HepG2 (cell line): ENCODE results near the gene ZXDC. TPM values are rescaled to one million over a fixed set of nuclear protein-coding genes. Genes with fewer than 3 reads are reported as not detected.
A peak's percentile ranks its signal among the peaks of the same experiment; 100 is the strongest.

ENCODE experiments used
- BCL6 ChIP-seq: IDR thresholded peaks from 2 replicates; pipeline ENCODE4 v1.6.1; 2016; ENCODE audit warnings: missing genetic modification reagents, missing compliant biosample characterization
- BHLHE40 ChIP-seq: IDR thresholded peaks from 2 replicates; pipeline ENCODE4 v1.6.1; 2011; ENCODE audit warnings: low read length, improper control_type of control experiment
- CBX5 ChIP-seq: sonication (generic); formaldehyde crosslinking; IDR thresholded peaks from 2 replicates; pipeline ENCODE4 v1.4.0; 2020; ENCODE audit warnings: missing genetic modification reagents, borderline replicate concordance
- IKZF1 ChIP-seq: fragments of 450-650 bp; IDR thresholded peaks from 2 replicates; pipeline ENCODE4 v1.7.1; 2016
- KMT2A ChIP-seq: sonication (generic); formaldehyde crosslinking; IDR thresholded peaks from 2 replicates; pipeline ENCODE4 v1.4.0; 2020; ENCODE audit warnings: missing genetic modification reagents
- MBNL3 ChIP-seq: fragments of 250-450 bp; sonication (Bioruptor Pico); conservative IDR thresholded peaks from 2 replicates; pipeline ENCODE4 v1.8.0; 2022; ENCODE audit warnings: mild to moderate bottlenecking, inconsistent platforms
- MTA1 ChIP-seq: sonication (generic); formaldehyde crosslinking; IDR thresholded peaks from 2 replicates; pipeline ENCODE4 v1.4.0; 2020; ENCODE audit warnings: missing genetic modification reagents, mild to moderate bottlenecking, borderline replicate concordance
- RXRA ChIP-seq: sonication (generic); formaldehyde crosslinking; IDR thresholded peaks from 2 replicates; pipeline ENCODE4 v1.5.1; 2020; ENCODE audit warnings: missing genetic modification reagents
- SMAD9 ChIP-seq: sonication (generic); formaldehyde crosslinking; IDR thresholded peaks from 2 replicates; pipeline ENCODE4 v1.5.1; 2020; ENCODE audit warnings: mild to moderate bottlenecking, missing genetic modification reagents
- SOX5 ChIP-seq: IDR thresholded peaks from 2 replicates; pipeline ENCODE4 v1.6.1; 2016; ENCODE audit warnings: borderline replicate concordance
- STAT5B ChIP-seq: sonication (generic); formaldehyde crosslinking; IDR thresholded peaks from 2 replicates; pipeline ENCODE4 v1.4.0; 2020; ENCODE audit warnings: missing genetic modification reagents
- ZBTB4 ChIP-seq: sonication (generic); formaldehyde crosslinking; IDR thresholded peaks from 2 replicates; pipeline ENCODE4 v1.4.0; 2020; ENCODE audit warnings: missing genetic modification reagents, mild to moderate bottlenecking, borderline replicate concordance
- ZEB1 ChIP-seq: IDR thresholded peaks from 2 replicates; pipeline ENCODE4 v1.6.1; 2012; ENCODE audit warnings: mild to moderate bottlenecking, low read depth, inconsistent platforms; ENCODE audit not compliant: insufficient replicate concordance
- ZFP36L1 ChIP-seq: sonication (generic); formaldehyde crosslinking; IDR thresholded peaks from 2 replicates; pipeline ENCODE4 v1.8.0; 2022; ENCODE audit warnings: mild to moderate bottlenecking, missing genetic modification reagents, moderate library complexity
- ZNF17 ChIP-seq: sonication (generic); formaldehyde crosslinking; IDR thresholded peaks from 2 replicates; pipeline ENCODE4 v1.5.0; 2020; ENCODE audit warnings: mild to moderate bottlenecking, missing genetic modification reagents
- ZNF446 ChIP-seq: sonication (generic); formaldehyde crosslinking; IDR thresholded peaks from 2 replicates; pipeline ENCODE4 v1.5.0; 2020; ENCODE audit warnings: mild to moderate bottlenecking, missing genetic modification reagents
- ZNF782 ChIP-seq: sonication (generic); formaldehyde crosslinking; IDR thresholded peaks from 2 replicates; pipeline ENCODE4 v1.4.0; 2020; ENCODE audit warnings: missing genetic modification reagents, mild to moderate bottlenecking, borderline replicate concordance
- ZSCAN5A ChIP-seq: sonication (generic); formaldehyde crosslinking; IDR thresholded peaks from 2 replicates; pipeline ENCODE4 v1.8.0; 2022; ENCODE audit warnings: mild to moderate bottlenecking, missing genetic modification reagents, borderline replicate concordance
- polyA plus RNA-seq, 8 experiments: library from polyadenylated mRNA; depleted of rRNA in 3 of 8; stranded (reverse) in 7 of 8; unstranded in 1 of 8; fragments of >200 nt; fragmentation: Illumina TruSeq in 4 of 8; extraction: Trizol in 4 of 8; gene quantifications; 2 replicates each; pipeline versions ENCODE4 v1.2.1 to v1.2.3, GENCODE V29; 2011 to 2016; ENCODE audit warnings: low read depth in 4 of 8, missing spikeins in 1 of 8, mixed read lengths in 1 of 8; ENCODE audit not compliant: insufficient read depth in 1 of 8
- total RNA-seq, 5 experiments: library from RNA; depleted of rRNA; stranded (reverse); fragments of >200 nt; fragmentation: Illumina TruSeq; extraction: Trizol; gene quantifications; 2 replicates each; pipeline ENCODE4 v1.2.3, GENCODE V29; 2016; ENCODE audit warnings: low read depth in 1 of 5
- TF ChIP-seq, protein P1 (sequence below): sonication (generic); formaldehyde crosslinking; IDR thresholded peaks from 2 replicates; pipeline ENCODE4 v1.5.1; 2020; ENCODE audit warnings: mild to moderate bottlenecking, missing genetic modification reagents, moderate library complexity
- TF ChIP-seq, protein P2 (sequence below): IDR thresholded peaks from 2 replicates; pipeline ENCODE4 v1.6.1; 2016; ENCODE audit warnings: low read depth, control low read depth

Gene ZXDC
- total and polyA plus RNA-seq, 2 of the 13 experiments (the other 11 are each of a cell fraction or from before 2014, with no cell fraction given): 17.6 to 21.2 TPM

- TF ChIP-seq, protein P1, sequence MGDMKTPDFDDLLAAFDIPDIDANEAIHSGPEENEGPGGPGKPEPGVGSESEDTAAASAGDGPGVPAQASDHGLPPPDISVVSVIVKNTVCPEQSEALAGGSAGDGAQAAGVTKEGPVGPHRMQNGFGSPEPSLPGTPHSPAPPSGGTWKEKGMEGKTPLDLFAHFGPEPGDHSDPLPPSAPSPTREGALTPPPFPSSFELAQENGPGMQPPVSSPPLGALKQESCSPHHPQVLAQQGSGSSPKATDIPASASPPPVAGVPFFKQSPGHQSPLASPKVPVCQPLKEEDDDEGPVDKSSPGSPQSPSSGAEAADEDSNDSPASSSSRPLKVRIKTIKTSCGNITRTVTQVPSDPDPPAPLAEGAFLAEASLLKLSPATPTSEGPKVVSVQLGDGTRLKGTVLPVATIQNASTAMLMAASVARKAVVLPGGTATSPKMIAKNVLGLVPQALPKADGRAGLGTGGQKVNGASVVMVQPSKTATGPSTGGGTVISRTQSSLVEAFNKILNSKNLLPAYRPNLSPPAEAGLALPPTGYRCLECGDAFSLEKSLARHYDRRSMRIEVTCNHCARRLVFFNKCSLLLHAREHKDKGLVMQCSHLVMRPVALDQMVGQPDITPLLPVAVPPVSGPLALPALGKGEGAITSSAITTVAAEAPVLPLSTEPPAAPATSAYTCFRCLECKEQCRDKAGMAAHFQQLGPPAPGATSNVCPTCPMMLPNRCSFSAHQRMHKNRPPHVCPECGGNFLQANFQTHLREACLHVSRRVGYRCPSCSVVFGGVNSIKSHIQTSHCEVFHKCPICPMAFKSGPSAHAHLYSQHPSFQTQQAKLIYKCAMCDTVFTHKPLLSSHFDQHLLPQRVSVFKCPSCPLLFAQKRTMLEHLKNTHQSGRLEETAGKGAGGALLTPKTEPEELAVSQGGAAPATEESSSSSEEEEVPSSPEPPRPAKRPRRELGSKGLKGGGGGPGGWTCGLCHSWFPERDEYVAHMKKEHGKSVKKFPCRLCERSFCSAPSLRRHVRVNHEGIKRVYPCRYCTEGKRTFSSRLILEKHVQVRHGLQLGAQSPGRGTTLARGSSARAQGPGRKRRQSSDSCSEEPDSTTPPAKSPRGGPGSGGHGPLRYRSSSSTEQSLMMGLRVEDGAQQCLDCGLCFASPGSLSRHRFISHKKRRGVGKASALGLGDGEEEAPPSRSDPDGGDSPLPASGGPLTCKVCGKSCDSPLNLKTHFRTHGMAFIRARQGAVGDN (CRISPR knock-in tag): peak; percentile 79
- TF ChIP-seq ZFP36L1 (CRISPR knock-in tag): no peak
- no peak for TF ChIP-seq STAT5B (CRISPR knock-in tag)
- TF ChIP-seq MBNL3: no peak
- TF ChIP-seq ZNF446 (CRISPR knock-in tag): 0 out of 2 replicates have a peak, but pooled peaks have one; percentile 69
- no peak for TF ChIP-seq ZNF782 (CRISPR knock-in tag)
- TF ChIP-seq RXRA (CRISPR knock-in tag): peak; percentile 51; the same call in 1 of the 2 replicates
- TF ChIP-seq, protein P2, sequence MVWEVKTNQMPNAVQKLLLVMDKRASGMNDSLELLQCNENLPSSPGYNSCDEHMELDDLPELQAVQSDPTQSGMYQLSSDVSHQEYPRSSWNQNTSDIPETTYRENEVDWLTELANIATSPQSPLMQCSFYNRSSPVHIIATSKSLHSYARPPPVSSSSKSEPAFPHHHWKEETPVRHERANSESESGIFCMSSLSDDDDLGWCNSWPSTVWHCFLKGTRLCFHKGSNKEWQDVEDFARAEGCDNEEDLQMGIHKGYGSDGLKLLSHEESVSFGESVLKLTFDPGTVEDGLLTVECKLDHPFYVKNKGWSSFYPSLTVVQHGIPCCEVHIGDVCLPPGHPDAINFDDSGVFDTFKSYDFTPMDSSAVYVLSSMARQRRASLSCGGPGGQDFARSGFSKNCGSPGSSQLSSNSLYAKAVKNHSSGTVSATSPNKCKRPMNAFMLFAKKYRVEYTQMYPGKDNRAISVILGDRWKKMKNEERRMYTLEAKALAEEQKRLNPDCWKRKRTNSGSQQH (CRISPR knock-in tag): no peak
- peak; percentile 70; the same call in 1 of the 2 replicates for TF ChIP-seq BHLHE40
- TF ChIP-seq ZBTB4 (CRISPR knock-in tag): no peak
- TF ChIP-seq IKZF1: no peak
- TF ChIP-seq KMT2A: no peak
- no peak; the same call in 1 of the 2 replicates for TF ChIP-seq CBX5 (CRISPR knock-in tag)
- TF ChIP-seq MTA1: peak; percentile 28; the same call in 1 of the 2 replicates
- no peak for TF ChIP-seq BCL6 (CRISPR knock-in tag)
- no peak for TF ChIP-seq ZSCAN5A (CRISPR knock-in tag)
- no peak for TF ChIP-seq ZNF17
- TF ChIP-seq SMAD9: no peak
- TF ChIP-seq ZEB1: no peak
- no peak for TF ChIP-seq SOX5 (CRISPR knock-in tag)
Measured at GRCh38 chr3:126476166-126477060, 722 bp upstream of the ZXDC start (continued).
